Fibroblast of lung (primary cell): ENCODE measurements around the gene CMTM6. TPM values are rescaled to one million over a fixed set of nuclear protein-coding genes. Genes with fewer than 3 reads are reported as not detected.
"Not testable (repeated sequence)": the region's sequence is repeated elsewhere in the genome, so short reads cannot be mapped to it uniquely, and the experiment has no call there.

ENCODE experiments used
- DNase-seq, 2 donors: peaks; one replicate each; pipeline versions ENCODE4 v3.0.0 to v3.0.0-alpha.2; 2010; ENCODE audit warnings: low read depth in 2 of 2
- H2AFZ ChIP-seq: 2 replicates; pipeline ENCODE4 v1.5.1; 2012; ENCODE audit warnings: low read length, control low read depth, inconsistent platforms
- H3K27ac ChIP-seq: 2 replicates; pipeline ENCODE4 v1.5.1; 2011; ENCODE audit warnings: low read length, control low read depth; ENCODE audit not compliant: insufficient read depth
- H3K27me3 ChIP-seq: 2 replicates; pipeline ENCODE4 v1.5.1; 2011; ENCODE audit warnings: mild to moderate bottlenecking, low read length; ENCODE audit not compliant: control insufficient read depth, insufficient read depth
- H3K36me3 ChIP-seq: 2 replicates; pipeline ENCODE4 v1.5.1; 2011; ENCODE audit warnings: low read length; ENCODE audit not compliant: control insufficient read depth, insufficient read depth
- H3K4me1 ChIP-seq: 2 replicates; pipeline ENCODE4 v1.5.1; 2011; ENCODE audit warnings: low read length; ENCODE audit not compliant: control insufficient read depth, insufficient read depth; ENCODE audit errors: extremely low read depth
- H3K4me2 ChIP-seq: 2 replicates; pipeline ENCODE4 v1.5.1; 2011; ENCODE audit warnings: low read length, control low read depth; ENCODE audit not compliant: insufficient read depth; ENCODE audit errors: extremely low read depth
- H3K4me3 ChIP-seq, 4 experiments: fragments of 200-600 bp in 1 of 4; sonication (generic) in 1 of 4; replicated peaks in 1 of 4; 2 replicates each; pipeline ENCODE4 v1.5.1; 2011 to 2016; ENCODE audit warnings: low read length in 4 of 4, low read depth in 3 of 4, mild to moderate bottlenecking in 3 of 4, control low read depth in 2 of 4, inconsistent platforms in 1 of 4, mixed read lengths in 1 of 4; ENCODE audit not compliant: insufficient read depth in 1 of 4; ENCODE audit errors: control extremely low read depth in 1 of 4
- H3K79me2 ChIP-seq: 2 replicates; pipeline ENCODE4 v1.5.1; 2012; ENCODE audit warnings: mild to moderate bottlenecking, low read length, inconsistent platforms; ENCODE audit not compliant: control insufficient read depth, insufficient read depth
- H3K9ac ChIP-seq: 2 replicates; pipeline ENCODE4 v1.5.1; 2011; ENCODE audit warnings: mild to moderate bottlenecking, low read length, control low read depth; ENCODE audit not compliant: insufficient read depth
- H3K9me3 ChIP-seq: 2 replicates; pipeline ENCODE4 v1.5.1; 2012; ENCODE audit warnings: low read depth, low read length; ENCODE audit not compliant: control insufficient read depth, insufficient read depth
- H4K20me1 ChIP-seq: 2 replicates; pipeline ENCODE4 v1.5.1; 2011; ENCODE audit warnings: low read length; ENCODE audit not compliant: control insufficient read depth, insufficient read depth; ENCODE audit errors: extremely low read depth
- polyA plus RNA-seq, 2 donors: library from polyadenylated mRNA; depleted of rRNA in 1 of 2; stranded (reverse) in 1 of 2; unstranded in 1 of 2; fragments of >200 nt; gene quantifications; 2 replicates each; pipeline ENCODE4 v1.2.1, GENCODE V29; 2011 to 2012; ENCODE audit warnings: missing spikeins in 1 of 2
- total RNA-seq: library from RNA; depleted of rRNA; stranded (reverse); fragments of >200 nt; gene quantifications from 2 replicates; pipeline ENCODE4 v1.2.1, GENCODE V29; 2014

CMTM6 gene
- total and polyA plus RNA-seq, 2 donors (not counting 1 experiment from before 2014, with no cell fraction given): 74.1 to 76.5 TPM

- not testable (repeated sequence) for H3K4me1 ChIP-seq, H3K27me3 ChIP-seq, H3K9me3 ChIP-seq, H3K4me3 ChIP-seq, H3K27ac ChIP-seq, H3K4me2 ChIP-seq, DNase-seq, H3K9ac ChIP-seq, H4K20me1 ChIP-seq, H2AFZ ChIP-seq, H3K36me3 ChIP-seq, H3K79me2 ChIP-seq
Observed at GRCh38 chr3:32464726-32465125, 37.9 kb downstream of the CMTM6 start.

GRCh38 chr3:32463415-32463814 is 39.2 kb downstream of the CMTM6 start:
- H3K4me3 ChIP-seq, DNase-seq, H4K20me1 ChIP-seq, H3K4me1 ChIP-seq, H3K36me3 ChIP-seq, H3K79me2 ChIP-seq, H3K9ac ChIP-seq, H3K4me2 ChIP-seq, H3K9me3 ChIP-seq, H3K27me3 ChIP-seq, H2AFZ ChIP-seq, H3K27ac ChIP-seq: not testable (repeated sequence)

GRCh38 chr3:32462191-32462986 is 40.3 kb downstream of the CMTM6 start:
- not testable (repeated sequence) for H3K79me2 ChIP-seq, H3K4me1 ChIP-seq, H4K20me1 ChIP-seq, H2AFZ ChIP-seq, DNase-seq, H3K36me3 ChIP-seq, H3K9ac ChIP-seq, H3K4me2 ChIP-seq, H3K9me3 ChIP-seq, H3K4me3 ChIP-seq, H3K27me3 ChIP-seq, H3K27ac ChIP-seq

GRCh38 chr3:32460817-32461496 is 41.7 kb downstream of the CMTM6 start:
- not testable (repeated sequence) for H3K4me1 ChIP-seq, H3K27ac ChIP-seq, H3K9me3 ChIP-seq, H3K36me3 ChIP-seq, H3K4me3 ChIP-seq, H2AFZ ChIP-seq, H3K79me2 ChIP-seq, H3K9ac ChIP-seq, H3K27me3 ChIP-seq, H4K20me1 ChIP-seq, H3K4me2 ChIP-seq, DNase-seq
